Measurements from ENCODE around the gene NANOGP8.

NANOGP8 gene

GRCh38 chr15:35061161-35061824, 23.8 kb downstream of the NANOGP8 start:
- no peak for DNase-seq (ENCODE audit: low read depth, low spot score)

GRCh38 chr15:35060591-35060990, 24.5 kb downstream of the NANOGP8 start:
- no peak for DNase-seq (ENCODE audit: low read depth, low spot score)

GRCh38 chr15:35058534-35059054, 26.5 kb downstream of the NANOGP8 start:
- DNase-seq (ENCODE audit: low read depth, low spot score) = no peak

GRCh38 chr15:35055416-35056105, 29.5 kb downstream of the NANOGP8 start:
- DNase-seq (ENCODE audit: low read depth, low spot score) = no peak

- DNase-seq (ENCODE audit: low read depth, low spot score) = no peak
Measured at GRCh38 chr15:35054380-35054779, 30.7 kb downstream of the NANOGP8 start.

GRCh38 chr15:35047996-35048395, 37.1 kb downstream of the NANOGP8 start:
- DNase-seq (ENCODE audit: low read depth, low spot score) = no peak

GRCh38 chr15:35047528-35047927, 37.6 kb downstream of the NANOGP8 start:
- no peak for DNase-seq (ENCODE audit: low read depth, low spot score)

GRCh38 chr15:35043373-35044095, 41.6 kb downstream of the NANOGP8 start:
- no peak for DNase-seq (ENCODE audit: low read depth, low spot score)

- no peak for DNase-seq (ENCODE audit: low read depth, low spot score)
Measured at GRCh38 chr15:35040339-35041255, 44.5 kb downstream of the NANOGP8 start.

- no peak for DNase-seq (ENCODE audit: low read depth, low spot score)
Measured at GRCh38 chr15:35038626-35039451, 46.3 kb downstream of the NANOGP8 start.
